PFSK-1 (cell line): ENCODE results near the gene ZBTB6.

Source experiments
- POLR2AphosphoS5 ChIP-seq: IDR thresholded peaks from 2 replicates; pipeline ENCODE4 v1.6.1; 2012; ENCODE audit warnings: low read depth, mild to moderate bottlenecking, control low read depth, low read length, moderate library complexity
- REST ChIP-seq, 2 experiments: IDR thresholded peaks; 2 replicates each; pipeline versions ENCODE4 v1.6.1 to v1.8.0; 2011 to 2012; ENCODE audit warnings: low read depth in 2 of 2, low read length in 2 of 2, control low read depth in 1 of 2, inconsistent platforms in 1 of 2, mild to moderate bottlenecking in 1 of 2, moderate library complexity in 1 of 2; ENCODE audit not compliant: insufficient read depth in 1 of 2
- SIN3A ChIP-seq: IDR thresholded peaks from 2 replicates; pipeline ENCODE4 v1.6.1; 2012; ENCODE audit warnings: mild to moderate bottlenecking, low read length, moderate library complexity, borderline replicate concordance; ENCODE audit not compliant: insufficient read depth

- TF ChIP-seq SIN3A = no peak
- TF ChIP-seq POLR2AphosphoS5 = no peak
- no peak for TF ChIP-seq REST (IDR thresholded peaks at IDR 0.05; ENCODE audit: insufficient read depth in 1 of 2, low read depth in 2 of 2, low read length in 2 of 2)
Measured at GRCh38 chr9:122918310-122918709, 5.2 kb upstream of the ZBTB6 start.
